Measurements from ENCODE around the gene RRP9.

GRCh38 chr3:51988286-51989146 lies 46.8 kb upstream of the RRP9 start:
- no peak for TF ChIP-seq CTCF (IDR thresholded peaks at IDR 0.05; ENCODE audit: insufficient read depth, low read length)
- TF ChIP-seq POLR2AphosphoS5 (IDR thresholded peaks at IDR 0.05; ENCODE audit: low read depth) = no peak; the same call in 1 of the 2 replicates
- no peak for TF ChIP-seq REST (IDR thresholded peaks at IDR 0.05; ENCODE audit: insufficient replicate concordance, low read depth)
- no peak for TF ChIP-seq SPI1 (IDR thresholded peaks at IDR 0.05; ENCODE audit: borderline replicate concordance, low read depth)
